ENCODE results near the gene DCHS2. TPM values are rescaled to one million over a fixed set of nuclear protein-coding genes. Genes with fewer than 3 reads are reported as not detected.

The DCHS2 gene
- 0.03 TPM in 1 of 2 replicates, not detected in the other for total RNA-seq (2014; rRNA removed; shearing (Covaris generic))
- polyA plus RNA-seq (2015; cell fraction: cytosol; rRNA removed), result not detected in 2 replicates
- not detected in 2 replicates for polyA plus RNA-seq (2015; cell fraction: nucleus; rRNA removed)

- DNase-seq (ENCODE audit: low read depth, low spot score), result no peak
- in situ Hi-C loops (cut with HindIII; ENCODE audit: low pct_unique_long_range_greater_than_20kb, low sequenced_read_pairs), result no loop called here
Measured at GRCh38 chr4:154491341-154492271, at the start of gene DCHS2. Gene DCHS2, minus strand, starts transcription at chr4:154491799. Its CDS starts 444 bp downstream, at chr4:154491355.

- in situ Hi-C loops (cut with HindIII; ENCODE audit: low pct_unique_long_range_greater_than_20kb, low sequenced_read_pairs), result no loop called here
Measured at GRCh38 chr4:154534296-154534695, 42.7 kb upstream of the DCHS2 start.

GRCh38 chr4:154529728-154530519 is 38.3 kb upstream of the DCHS2 start:
- no peak for DNase-seq (ENCODE audit: low read depth, low spot score)

More at GRCh38 chr4:154534296-154534695, 42.7 kb upstream of the DCHS2 start:
- no peak for DNase-seq (ENCODE audit: low read depth, low spot score)

GRCh38 chr4:154528869-154529268 is 37.3 kb upstream of the DCHS2 start:
- in situ Hi-C loops (cut with HindIII; ENCODE audit: low pct_unique_long_range_greater_than_20kb, low sequenced_read_pairs), result no loop called here
- no peak for DNase-seq (ENCODE audit: low read depth, low spot score)

More at GRCh38 chr4:154529728-154530519, 38.3 kb upstream of the DCHS2 start:
- in situ Hi-C loops (cut with HindIII; ENCODE audit: low pct_unique_long_range_greater_than_20kb, low sequenced_read_pairs), result no loop called here

GRCh38 chr4:154527308-154527707 is 35.7 kb upstream of the DCHS2 start:
- in situ Hi-C loops (cut with HindIII; ENCODE audit: low pct_unique_long_range_greater_than_20kb, low sequenced_read_pairs), result no loop called here

GRCh38 chr4:154526151-154526550 is 34.6 kb upstream of the DCHS2 start:
- DNase-seq (ENCODE audit: low read depth, low spot score), result no peak
- in situ Hi-C loops (cut with HindIII; ENCODE audit: low pct_unique_long_range_greater_than_20kb, low sequenced_read_pairs), result no loop called here

More at GRCh38 chr4:154527308-154527707, 35.7 kb upstream of the DCHS2 start:
- no peak for DNase-seq (ENCODE audit: low read depth, low spot score)

- DNase-seq (ENCODE audit: low read depth, low spot score), result no peak
- in situ Hi-C loops (cut with HindIII; ENCODE audit: low pct_unique_long_range_greater_than_20kb, low sequenced_read_pairs), result no loop called here
Measured at GRCh38 chr4:154521607-154522006, 30.0 kb upstream of the DCHS2 start.

GRCh38 chr4:154519214-154519613 is 27.6 kb upstream of the DCHS2 start:
- DNase-seq (ENCODE audit: low read depth, low spot score), result no peak
- in situ Hi-C loops (cut with HindIII; ENCODE audit: low pct_unique_long_range_greater_than_20kb, low sequenced_read_pairs), result no loop called here

GRCh38 chr4:154517591-154517990 is 26.0 kb upstream of the DCHS2 start:
- in situ Hi-C loops (cut with HindIII; ENCODE audit: low pct_unique_long_range_greater_than_20kb, low sequenced_read_pairs), result no loop called here
- DNase-seq (ENCODE audit: low read depth, low spot score), result no peak

GRCh38 chr4:154516318-154517029 is 24.9 kb upstream of the DCHS2 start:
- in situ Hi-C loops (cut with HindIII; ENCODE audit: low pct_unique_long_range_greater_than_20kb, low sequenced_read_pairs), result no loop called here
- DNase-seq (ENCODE audit: low read depth, low spot score), result no peak

- DNase-seq (ENCODE audit: low read depth, low spot score), result no peak
- in situ Hi-C loops (cut with HindIII; ENCODE audit: low pct_unique_long_range_greater_than_20kb, low sequenced_read_pairs), result no loop called here
Measured at GRCh38 chr4:154511981-154512380, 20.4 kb upstream of the DCHS2 start.

GRCh38 chr4:154511548-154511947 is 19.9 kb upstream of the DCHS2 start:
- in situ Hi-C loops (cut with HindIII; ENCODE audit: low pct_unique_long_range_greater_than_20kb, low sequenced_read_pairs), result no loop called here
- no peak for DNase-seq (ENCODE audit: low read depth, low spot score)

- DNase-seq (ENCODE audit: low read depth, low spot score), result no peak
- in situ Hi-C loops (cut with HindIII; ENCODE audit: low pct_unique_long_range_greater_than_20kb, low sequenced_read_pairs), result no loop called here
Measured at GRCh38 chr4:154507156-154507555, 15.6 kb upstream of the DCHS2 start.

GRCh38 chr4:154506253-154506652 is 14.7 kb upstream of the DCHS2 start:
- in situ Hi-C loops (cut with HindIII; ENCODE audit: low pct_unique_long_range_greater_than_20kb, low sequenced_read_pairs), result no loop called here
- DNase-seq (ENCODE audit: low read depth, low spot score), result peak; percentile 54

- in situ Hi-C loops (cut with HindIII; ENCODE audit: low pct_unique_long_range_greater_than_20kb, low sequenced_read_pairs), result no loop called here
- peak; percentile 61 for DNase-seq (ENCODE audit: low read depth, low spot score)
Measured at GRCh38 chr4:154503598-154503997, 12.0 kb upstream of the DCHS2 start.

- DNase-seq (ENCODE audit: low read depth, low spot score), result no peak
- in situ Hi-C loops (cut with HindIII; ENCODE audit: low pct_unique_long_range_greater_than_20kb, low sequenced_read_pairs), result no loop called here
Measured at GRCh38 chr4:154502111-154502510, 10.5 kb upstream of the DCHS2 start.

GRCh38 chr4:154497889-154498288 is 6.3 kb upstream of the DCHS2 start:
- DNase-seq (ENCODE audit: low read depth, low spot score), result no peak
- in situ Hi-C loops (cut with HindIII; ENCODE audit: low pct_unique_long_range_greater_than_20kb, low sequenced_read_pairs), result no loop called here

GRCh38 chr4:154495867-154496266 is 4.3 kb upstream of the DCHS2 start:
- in situ Hi-C loops (cut with HindIII; ENCODE audit: low pct_unique_long_range_greater_than_20kb, low sequenced_read_pairs), result no loop called here
- no peak for DNase-seq (ENCODE audit: low read depth, low spot score)

All from SK-MEL-5 (cell line).